Fibroblast of the conjunctiva (primary cell): ENCODE measurements around the gene STX4.

Experiments used
- DNase-seq: peaks from one replicate; pipeline ENCODE4 v3.0.0-alpha.2; 2010; ENCODE audit warnings: low read depth

Gene STX4

DNA sequence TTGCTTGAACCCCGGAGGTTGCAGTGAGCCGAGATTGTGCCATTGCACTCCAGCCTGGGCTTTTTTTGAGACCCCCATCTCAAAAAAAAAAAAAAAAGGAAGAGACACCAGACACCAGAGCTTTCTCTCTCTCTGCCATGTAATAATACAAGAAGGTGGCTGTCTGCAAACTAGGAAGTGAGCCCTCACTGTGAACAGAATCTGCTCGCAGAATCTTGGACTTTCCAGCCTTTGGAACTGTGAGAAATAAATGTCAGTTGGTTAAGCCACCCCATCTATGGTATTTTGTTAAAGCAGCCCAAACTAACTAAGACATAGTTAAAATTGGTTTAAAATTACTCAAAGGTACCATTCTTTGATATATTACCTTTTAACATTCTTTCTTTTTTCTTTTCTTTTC lies 12.8 kb upstream of the STX4 start:
- no peak for DNase-seq

DNA sequence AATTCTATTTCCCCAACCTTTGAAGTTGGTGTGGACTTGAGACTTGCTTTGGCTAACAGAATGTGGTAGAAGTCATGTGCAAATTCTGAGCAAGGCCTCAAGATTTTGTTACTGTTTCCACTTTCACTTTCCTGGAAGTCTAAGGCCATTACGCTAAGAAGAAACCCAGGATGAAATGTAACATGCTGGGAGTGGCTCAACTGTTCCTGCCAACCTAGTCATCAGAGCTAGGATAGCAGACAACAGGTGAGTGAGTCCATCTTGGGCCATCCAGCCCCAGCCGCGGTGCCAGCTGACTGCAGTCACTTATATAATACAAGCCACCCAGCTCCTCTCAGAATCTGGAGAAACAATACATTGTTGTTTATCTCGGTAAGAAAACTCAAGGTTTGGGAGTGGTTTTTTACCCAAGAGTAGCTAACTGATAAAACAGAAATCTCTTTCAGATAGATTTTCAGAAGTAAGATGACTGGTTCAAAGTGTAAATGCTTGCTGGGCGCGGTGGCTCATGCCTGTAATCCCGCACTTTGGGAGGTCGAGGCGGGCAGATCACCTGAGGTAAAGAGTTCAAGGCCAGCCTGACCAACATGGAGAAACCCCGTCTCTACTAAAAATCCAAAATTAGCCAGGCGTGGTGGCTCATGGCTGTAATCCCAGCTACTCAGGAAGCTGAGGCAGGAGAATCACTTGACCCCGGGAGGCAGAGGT lies 10.7 kb upstream of the STX4 start:
- no peak for DNase-seq

DNA sequence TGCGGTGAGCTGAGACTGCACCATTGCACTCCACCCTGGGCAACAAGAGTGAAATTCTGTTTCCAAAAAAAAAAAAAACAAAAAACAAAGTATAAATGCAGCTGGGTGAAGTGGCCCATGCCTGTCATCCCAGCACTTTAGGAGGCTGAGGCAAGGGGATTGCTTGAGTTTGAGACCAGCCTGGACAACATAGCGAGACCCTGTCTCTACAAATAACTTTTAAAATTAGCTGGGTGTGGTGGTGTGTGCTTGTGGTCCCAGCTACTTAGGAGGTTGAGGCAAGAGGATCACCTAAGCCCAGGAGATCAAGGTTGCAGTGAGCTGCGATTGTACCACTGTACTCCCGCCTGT lies 10.1 kb upstream of the STX4 start:
- DNase-seq: no peak

DNA sequence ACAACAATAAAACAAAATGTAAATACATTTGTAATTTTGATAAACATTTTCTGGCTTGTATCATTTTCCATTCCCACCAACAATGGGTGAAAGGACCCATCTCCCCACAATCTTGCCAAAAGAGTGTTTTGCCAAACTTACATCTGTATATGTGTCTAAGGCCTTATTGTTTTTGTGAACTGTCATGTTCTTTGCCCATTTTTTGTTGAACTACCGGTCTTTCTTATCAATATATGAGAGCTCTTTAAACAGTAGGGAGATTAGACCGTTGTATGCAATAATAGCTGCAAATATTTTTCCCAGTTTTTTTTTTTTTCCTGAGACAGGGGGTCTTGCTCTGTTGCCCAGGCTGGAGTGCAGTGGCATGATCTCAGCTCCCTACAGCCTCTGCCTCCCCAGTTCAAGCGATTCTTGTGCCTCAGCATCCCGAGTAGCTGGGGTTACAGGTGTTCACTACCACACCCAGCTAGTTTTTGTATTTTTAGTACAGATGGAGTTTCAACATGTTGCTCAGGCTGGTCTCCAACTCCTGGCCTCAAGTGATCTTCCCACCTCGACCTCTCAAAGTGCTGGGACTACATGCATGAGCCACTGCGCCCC lies 9.6 kb upstream of the STX4 start:
- DNase-seq: no peak

DNA sequence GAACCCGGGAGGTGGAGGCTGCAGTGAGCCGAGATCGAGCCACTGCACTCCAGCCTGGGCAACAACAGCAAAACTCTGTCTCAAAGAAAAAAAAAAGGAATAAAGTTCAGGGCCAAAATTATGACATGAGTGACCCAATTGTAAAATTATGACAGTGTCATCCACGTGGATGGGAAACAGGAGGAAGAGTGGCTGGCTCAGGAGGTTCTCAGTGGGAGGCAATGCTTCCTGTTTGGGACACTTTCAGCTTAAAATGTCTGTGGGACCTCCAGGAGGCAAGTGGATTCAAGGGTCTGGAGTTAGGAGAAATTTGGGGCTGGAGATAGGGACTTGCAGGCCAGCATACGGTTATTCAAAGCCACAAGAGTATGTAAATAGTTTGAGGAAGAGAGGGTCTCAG lies 8.0 kb upstream of the STX4 start:
- no peak for DNase-seq

DNA sequence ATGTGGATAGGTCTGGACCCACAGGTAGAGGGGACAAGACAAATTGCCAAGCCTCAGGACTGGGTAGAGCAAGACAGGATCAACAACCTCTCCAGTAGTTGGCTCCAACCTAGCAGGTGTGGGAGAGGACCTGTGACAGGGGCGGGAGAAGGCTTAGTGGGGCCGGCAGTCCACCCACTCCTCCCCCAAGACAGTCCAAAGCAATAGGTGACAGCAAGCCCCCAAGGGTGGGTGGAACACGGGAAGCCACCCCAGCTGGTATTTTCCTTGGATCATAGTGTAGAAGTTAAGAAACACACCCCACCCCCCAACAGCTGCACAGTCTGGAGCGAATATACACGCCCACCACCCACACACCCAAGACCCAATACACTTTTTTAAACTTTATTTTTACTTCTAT lies 4.1 kb upstream of the STX4 start:
- DNase-seq: no peak

DNA sequence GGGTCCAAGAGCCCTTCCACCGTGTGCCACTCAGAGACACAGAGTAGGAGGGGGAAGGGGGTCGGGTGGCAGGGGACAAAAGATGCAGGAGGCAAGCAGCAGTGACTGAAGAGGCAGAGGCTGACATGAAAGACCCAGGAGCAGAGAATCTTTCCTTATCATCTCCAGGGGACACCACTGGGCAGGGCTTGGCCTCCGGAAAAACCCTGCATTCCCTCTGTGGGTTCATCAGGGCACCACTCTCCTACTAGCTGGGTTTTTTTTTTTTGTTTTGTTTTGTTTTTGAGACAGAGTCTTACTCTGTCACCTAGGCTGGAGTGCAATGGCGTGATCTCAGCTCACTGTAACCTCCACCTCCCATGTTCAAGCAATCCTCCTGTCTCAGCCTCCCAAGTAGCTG lies 2.1 kb upstream of the STX4 start:
- no peak for DNase-seq

DNA sequence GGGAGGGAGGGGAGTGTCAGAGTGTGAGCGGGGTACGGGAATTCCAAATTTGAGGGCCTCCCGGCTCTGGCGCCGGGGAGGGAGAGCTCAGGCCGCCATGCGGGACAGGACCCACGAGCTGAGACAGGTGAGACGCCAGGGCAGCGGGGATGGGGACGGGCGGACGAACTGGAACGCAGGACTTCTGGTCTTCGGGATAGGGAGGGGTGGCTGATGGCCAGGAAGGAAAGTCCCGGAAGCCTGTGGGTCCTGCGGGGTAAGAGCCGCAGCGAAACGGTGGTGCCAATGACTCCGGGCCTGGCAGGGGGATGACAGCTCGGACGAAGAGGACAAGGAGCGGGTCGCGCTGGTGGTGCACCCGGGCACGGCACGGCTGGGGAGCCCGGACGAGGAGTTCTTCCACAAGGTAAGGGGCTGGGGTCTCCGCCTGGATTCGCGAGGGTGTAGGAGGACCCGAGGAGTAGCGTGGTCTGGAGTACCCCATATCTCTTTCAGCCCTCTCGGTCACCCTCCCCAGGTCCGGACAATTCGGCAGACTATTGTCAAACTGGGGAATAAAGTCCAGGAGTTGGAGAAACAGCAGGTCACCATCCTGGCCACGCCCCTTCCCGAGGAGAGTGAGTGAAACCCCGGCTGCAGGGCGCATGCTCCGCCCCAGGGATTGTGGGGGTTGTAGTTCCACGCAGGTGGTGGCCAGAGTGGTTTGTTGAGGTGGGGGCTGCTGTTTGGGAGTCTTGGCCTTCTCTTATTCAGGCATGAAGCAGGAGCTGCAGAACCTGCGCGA lies 543 bp downstream of the STX4 start:
- DNase-seq: peak; percentile 64

DNA sequence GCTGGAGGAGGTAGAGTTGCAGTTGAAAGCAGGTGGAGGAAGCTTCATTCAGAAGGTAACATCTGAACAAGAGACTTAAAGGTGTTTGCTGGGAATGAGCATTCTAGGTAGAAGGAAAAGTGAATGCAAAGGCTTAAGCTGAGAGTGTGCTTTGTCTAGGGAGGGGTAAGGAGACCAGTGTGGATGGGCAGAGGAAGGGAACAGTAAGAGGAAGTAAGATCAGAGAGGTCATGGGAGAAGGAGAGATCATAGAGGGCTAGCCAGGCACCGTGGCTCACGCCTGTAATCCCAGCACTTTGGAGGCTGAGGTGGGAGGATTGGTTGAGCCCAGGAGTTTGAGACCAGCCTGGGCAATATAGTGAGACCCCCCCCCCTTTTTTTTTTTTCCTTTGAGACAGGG lies 3.3 kb downstream of the STX4 start:
- DNase-seq: no peak

DNA sequence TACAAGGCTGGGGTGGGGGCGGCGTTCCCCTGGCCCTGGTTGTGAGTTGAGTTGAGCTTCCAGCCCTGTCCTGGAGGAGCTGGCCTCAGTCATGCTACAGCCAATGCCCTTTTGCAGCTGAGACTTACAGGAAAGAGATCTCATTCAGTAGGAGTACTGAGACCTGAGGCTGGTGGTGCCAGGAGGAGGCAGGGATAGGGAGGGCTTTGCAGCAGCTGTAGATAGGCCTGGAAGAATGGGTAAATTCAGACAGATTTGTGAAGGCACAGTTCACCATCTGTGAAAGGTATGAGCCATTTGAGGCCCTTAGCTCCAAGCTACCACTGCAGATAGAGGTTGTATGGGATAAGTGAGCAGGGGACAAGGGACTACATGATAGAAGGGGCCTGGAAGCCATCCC lies 5.6 kb downstream of the STX4 start:
- no peak for DNase-seq

DNA sequence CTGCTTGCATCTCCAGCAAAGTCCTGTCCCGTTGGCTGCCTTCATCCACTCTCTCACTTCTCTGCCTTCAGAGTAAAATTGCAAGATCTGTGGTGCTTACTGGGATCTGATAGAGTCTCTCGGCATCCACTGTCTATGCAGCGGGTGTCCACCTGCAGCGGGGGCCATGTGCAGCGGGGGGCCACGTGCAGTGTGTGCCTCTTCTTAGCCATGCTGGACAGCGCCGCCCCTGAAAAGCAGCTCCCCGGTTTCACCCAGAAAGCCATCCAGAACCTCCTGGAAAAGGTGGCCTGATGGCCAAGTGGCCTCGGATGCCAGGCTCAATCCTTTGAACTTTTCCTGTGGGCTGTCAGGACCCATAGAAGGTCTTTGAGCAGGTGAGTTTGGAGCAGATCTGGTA lies 9.5 kb downstream of the STX4 start:
- no peak for DNase-seq

DNA sequence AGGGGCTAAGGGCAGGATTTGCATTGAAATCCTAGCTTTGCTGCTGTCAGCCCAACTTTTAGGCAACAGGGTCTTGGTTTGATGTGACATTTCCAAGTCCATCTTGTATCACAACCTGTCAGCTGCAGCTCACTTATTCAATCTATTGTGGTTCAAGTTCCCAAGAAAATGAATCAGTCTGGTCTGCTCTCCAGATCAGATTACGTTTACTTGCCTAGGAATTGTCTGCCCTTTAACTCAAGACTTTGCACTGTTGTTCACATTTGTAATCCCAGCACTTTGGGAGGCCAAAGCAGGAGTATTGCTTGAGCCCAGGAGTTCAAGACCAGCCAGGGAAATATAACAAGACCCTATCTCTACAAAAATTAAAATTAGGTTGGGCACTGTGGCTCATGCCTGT lies 10.0 kb downstream of the STX4 start:
- DNase-seq: no peak

DNA sequence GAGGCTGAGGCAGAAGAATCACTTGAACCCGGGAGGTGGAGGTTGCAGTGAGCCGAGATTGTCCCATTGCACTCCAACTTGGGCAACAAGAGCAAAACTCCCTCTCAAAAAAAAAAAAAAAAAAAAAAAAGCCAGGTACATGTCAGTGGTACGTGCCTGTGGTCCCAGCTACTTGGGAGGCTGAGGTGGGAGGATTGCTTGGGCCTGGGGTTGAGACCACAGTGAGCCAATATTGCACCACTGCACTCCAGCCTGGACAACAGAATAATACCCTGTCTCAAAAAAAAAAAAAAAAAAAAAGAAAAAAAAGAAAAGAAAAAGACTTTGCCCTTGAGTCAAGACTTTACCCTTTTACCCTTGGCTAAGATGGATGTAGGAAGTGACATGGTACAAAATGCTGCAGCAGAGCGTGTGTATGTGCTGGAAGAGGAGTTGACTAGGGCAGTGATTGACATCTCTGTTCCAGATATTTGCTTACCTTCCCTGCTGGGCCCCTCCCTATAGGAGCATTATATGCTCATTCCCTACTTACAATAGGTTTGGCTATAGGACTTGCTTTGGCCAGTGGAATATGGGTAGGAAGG lies 10.6 kb downstream of the STX4 start:
- no peak for DNase-seq

DNA sequence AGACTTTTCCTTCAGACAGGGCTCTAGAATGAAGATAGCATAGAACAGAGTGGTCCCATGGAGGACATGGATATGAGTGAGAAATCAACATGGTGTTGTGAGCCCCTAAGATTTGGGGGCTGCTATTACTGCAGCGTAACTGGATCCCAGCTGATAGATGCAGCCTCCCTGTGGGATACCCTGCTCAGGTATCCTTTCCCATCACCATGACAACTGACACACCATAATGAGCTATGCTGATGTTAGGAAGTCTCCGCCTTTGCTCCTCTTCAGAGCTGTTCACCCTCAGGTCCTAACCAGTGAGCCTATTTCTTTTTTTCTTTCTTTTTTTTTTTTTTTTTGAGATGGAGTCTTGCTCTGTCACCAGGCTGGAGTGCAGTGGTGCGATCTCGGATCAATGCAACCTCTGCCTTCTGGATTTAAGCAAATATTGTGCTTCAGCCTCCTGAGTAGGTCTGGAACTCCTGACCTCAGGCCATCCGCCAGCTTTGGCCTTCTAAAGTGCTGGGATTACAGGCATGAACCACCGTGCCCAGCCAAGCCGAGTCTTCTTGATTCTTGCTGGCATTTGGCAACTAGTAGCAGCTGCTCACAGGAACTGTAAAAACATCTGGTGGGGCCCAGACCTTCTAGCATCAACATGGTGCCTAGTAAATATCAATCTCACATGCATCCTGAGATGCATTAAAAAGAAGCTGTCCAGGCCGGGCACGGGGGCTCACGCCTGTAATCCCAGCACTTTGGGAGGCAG lies 17.1 kb downstream of the STX4 start:
- no peak for DNase-seq

DNA sequence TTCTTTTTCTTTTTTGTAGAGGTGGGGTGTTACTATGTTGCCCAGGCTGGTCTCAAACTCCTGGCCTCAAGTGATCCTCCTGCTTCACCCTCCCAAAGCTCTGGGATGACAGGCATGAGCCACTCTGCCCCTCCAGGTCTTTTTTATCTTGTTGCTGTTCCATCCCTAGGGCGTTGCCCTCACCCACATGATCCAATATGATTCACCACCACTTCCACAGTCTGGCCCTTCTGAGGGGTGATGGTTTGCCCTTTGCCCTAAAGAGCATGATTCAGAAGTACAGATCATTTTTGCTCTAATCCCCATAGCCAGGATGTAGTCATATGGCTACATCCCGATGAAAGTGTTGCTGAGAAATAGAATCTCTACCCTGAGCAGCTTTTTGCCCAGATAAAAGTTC lies 18.8 kb downstream of the STX4 start:
- peak; percentile 93 for DNase-seq

DNA sequence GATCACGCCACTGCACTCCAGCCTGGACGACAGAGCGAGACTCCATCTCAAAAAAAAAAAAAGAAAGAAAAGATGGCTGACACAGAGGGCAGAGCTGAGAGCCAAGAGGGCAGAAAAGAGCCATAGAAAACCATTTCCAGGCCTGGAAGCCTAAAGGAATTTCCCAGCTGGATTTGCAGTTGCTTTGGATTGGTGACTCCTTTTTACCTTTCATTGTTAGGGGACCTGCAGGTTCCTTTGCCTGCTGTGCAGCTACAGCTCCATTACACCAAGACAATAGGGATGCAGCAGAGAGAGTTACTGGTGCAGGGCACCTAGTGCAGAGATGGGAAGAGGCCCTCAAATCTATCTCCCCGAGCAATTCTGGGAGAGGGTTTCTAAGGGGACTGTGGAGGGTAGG lies 22.3 kb downstream of the STX4 start:
- no peak for DNase-seq

DNA sequence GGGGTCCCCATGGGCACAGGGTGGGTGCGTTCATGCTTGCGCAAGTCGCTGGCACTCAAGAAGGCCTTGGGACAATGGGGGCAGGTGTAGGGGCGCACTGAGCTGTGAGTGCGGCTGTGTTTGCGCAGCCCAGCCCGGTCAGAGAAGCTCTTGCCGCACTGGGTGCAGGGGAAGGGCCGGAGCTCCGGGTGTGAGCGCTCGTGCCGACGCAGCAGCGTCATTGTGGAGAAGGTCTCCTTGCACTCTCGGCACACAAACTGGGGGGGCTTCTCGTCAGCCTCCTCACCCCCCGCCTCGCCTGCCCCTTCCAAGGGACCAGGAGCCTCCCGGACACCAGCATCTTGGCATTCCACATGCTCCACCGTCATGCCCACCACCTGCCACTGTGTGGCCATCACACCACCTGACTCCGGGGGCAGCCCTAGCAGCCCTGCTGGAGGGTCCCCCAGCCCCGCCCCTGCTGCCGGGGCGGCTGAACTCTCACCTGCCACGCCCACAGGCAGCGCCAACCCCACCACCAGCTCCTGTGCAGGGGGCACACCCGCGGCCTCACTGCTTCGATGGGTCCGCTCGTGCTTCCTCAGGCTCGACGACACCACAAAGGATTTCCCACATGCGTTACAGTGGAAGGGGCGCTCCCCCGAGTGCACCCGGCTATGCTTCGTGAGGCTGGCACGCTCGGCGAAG lies 27.9 kb downstream of the STX4 start:
- no peak for DNase-seq

DNA sequence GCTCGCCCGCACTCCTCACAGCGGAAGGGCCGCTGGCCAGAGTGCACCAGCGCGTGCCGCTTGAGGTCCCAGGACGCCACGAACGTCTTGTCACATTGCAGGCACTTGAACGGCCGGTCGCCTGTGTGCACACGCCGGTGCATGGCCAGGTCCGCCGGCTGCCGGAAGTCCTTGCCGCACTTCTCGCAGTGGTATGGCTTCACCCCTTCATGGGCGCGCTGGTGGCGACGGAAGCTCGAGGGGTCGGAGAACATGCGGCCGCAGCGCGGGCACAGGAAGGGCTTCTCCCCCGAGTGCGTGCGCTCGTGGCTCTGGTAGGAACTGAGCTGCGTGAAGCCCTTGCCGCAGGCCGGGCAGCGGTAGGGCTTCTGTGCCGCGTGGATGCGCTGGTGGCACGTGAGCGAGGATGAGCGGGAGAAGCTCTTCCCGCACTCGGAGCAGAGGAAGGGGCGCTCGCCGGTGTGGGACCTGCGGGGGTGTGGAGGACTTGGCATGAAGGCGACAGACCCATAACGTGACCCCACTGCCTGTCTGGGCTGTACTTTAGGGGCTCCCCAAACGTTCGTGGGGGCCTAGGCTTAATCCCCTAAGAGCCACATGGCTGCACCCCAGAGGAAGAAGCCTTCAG lies 28.6 kb downstream of the STX4 start:
- DNase-seq: no peak

DNA sequence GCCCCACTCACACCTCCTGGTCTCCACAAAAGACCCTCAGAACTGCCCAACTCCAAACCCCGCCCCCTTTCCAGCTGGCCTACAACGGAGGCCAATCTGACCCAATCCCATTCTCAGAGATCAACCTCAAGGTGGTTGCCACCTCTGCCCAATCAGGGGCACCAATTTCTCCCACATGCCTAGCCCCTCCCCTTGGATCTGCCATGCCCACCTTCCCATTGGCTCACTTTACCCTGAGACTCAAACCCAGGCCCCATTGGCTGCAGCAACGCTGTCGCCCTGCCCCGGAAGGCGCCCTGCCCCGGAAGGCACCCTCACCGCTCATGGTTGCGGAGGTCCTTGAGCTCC lies 30.1 kb downstream of the STX4 start:
- no peak for DNase-seq

DNA sequence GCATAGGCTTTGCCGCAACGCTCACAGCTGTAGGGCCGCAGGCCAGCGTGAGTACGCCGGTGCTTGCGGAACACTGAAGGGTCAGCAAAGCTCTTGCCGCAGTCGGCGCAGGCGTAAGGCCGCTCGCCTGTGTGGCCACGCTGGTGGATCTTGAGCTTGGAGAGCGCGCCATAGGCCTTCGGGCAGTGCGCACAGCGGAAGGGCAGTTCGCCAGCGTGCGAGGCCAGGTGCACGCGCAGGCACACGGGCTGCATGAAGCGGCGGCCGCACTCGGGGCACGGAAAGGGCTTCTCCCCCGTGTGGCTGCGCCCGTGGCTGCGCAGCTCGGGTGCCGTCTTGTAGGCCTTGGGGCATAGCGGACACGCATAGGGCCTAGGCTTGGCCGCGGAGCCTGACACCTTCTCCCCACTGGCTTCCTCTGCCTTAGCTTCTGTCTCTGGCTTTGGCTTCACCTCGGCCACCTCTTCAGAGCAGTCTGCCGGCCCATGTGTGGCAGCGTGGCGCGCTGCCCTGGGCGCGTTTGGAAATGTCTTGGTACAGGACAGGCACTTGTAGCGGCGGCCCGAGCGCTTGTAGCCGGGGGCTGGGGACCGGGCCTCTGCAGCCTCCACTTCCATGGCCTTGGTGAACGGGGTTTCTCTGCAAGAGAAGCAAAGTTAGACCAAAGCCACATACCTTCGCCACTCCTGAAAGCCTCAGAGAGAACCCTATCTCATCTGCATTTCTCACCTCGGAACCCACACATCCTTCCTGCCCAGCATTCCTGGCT lies 30.7 kb downstream of the STX4 start:
- DNase-seq: no peak
